Kidney capillary endothelial cell (primary cell): ENCODE measurements around the gene TMEM97.

Source experiments
- DNase-seq: peaks from one replicate; pipeline ENCODE4 v3.0.0-alpha.2; 2018; ENCODE audit warnings: low spot score

The TMEM97 gene

GRCh38 chr17:28365487-28365886 is 46.5 kb downstream of the TMEM97 start:
- DNase-seq: no peak

DNA sequence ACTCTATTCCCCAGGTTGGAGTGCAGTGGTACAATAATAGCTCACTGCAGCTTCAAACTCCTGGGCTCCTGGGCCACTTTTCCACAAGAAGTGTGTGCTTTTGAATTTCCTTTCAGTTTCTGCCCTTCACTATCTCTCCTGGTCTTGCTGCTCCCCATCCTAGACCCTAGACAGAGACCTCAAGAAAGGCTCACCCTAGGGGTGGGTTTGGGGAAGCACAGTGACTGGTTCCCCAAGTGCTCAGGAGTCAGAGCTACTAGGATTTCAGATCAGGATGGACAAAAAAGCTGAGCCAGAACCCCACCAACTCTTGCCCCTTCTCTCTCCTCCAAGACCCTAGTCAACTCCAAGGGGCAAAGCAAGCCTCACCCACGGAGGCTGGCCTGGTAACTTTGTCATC is 47.6 kb downstream of the TMEM97 start:
- DNase-seq: no peak

- no peak for DNase-seq
Observed at GRCh38 chr17:28367641-28368305, 48.8 kb downstream of the TMEM97 start.

DNA sequence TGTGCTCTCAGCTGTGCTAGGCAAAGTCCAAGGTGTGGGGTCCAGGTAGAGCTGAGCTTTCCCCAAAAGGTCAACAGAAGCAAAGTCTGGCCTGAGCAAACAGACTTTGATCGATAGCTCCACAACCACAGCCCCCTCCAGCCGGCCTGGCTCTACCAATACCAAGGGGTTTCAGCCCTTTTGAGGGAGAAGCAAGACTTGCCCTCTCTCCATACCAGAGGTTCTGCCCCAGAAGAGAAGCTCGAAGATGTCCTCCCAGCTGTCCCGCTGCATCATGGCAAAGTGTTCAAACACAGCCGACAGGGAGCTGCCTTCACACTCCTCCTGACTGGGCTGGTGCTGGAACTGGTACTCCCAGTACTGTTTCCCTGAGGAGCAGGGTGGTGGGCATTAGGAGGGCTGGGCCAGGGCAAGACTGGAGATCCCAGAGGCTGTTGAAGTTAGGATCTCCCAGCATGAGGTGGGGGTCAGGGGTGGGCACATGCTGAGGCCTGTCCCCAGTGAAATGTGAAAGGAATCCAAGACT is 49.4 kb downstream of the TMEM97 start:
- no peak for DNase-seq

- no peak for DNase-seq
Observed at GRCh38 chr17:28368915-28369683, 50.1 kb downstream of the TMEM97 start.

DNA sequence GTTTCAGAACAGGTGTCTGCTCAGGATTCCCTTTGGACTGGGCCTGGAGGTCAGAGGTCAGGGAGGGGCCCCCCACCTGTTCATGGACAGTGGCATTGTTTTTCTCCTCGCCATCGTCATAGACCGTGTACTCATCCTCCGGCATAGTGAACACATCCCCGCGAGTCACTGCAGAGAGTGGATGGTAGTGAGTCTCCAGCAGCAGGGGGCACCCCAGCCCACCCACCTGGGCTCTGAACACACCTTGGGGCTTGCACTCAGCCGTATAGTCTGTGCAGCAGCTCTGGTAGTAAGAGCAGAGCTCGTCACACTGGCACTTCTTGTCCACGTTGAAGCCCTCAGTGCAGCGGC is 50.7 kb downstream of the TMEM97 start:
- DNase-seq: no peak

- no peak for DNase-seq
Observed at GRCh38 chr17:28370035-28370743, 51.2 kb downstream of the TMEM97 start, which contains the start of gene VTN. Gene VTN (minus strand): TSS chr17:28370307. CDS start chr17:28370203, 104 bp downstream.

GRCh38 chr17:28370744-28371103 is 51.7 kb downstream of the TMEM97 start:
- no peak for DNase-seq

DNA sequence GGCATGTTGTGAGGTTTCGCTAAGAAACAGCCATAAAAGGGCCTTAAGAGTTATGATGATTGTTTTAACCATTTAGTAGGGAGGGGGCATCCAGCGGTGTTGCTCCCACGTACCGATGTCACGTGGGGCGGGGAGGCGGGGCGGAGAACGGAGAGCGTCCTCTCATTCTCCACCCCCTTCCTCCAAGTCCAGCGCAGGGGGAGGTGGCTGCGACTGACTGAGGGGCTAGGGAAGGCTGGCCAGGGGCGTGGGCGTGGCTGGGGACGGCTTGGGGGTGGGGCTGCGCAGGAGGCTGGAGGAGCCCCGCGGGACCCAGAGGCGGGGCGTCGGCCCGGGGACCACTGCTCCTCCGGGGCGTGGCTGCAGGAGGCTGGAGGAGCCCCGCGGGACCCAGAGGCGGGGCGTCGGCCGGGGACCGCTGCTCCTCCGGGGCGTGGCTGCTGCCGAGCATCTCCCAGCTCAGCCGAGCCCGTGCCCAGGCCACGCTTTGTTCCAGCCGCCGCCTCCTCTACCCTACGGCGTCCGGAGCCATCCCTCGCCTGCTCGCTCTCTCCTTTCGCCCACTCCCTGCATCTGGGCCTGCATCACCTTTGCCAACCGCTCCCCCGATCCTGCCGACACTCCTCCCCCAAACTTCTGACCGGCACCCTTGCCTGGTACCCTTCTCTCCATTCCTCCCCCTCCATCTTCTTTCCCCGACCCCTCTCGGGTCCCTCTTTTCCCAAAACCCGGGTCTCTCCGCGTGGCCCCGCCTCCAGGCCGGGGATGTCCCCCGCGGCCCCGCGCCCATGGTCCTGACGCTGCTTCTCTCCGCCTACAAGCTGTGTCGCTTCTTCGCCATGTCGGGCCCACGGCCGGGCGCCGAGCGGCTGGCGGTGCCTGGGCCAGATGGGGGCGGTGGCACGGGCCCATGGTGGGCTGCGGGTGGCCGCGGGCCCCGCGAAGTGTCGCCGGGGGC is 52.5 kb downstream of the TMEM97 start, which contains the start of gene SARM1:
Gene SARM1, plus strand, starts transcription at position 450 of the 958 bp plus-strand sequence. Its CDS starts 339 bp downstream, at position 789.
- DNase-seq: no peak

- no peak for DNase-seq
Observed at GRCh38 chr17:28372203-28372944, 53.4 kb downstream of the TMEM97 start.

DNA sequence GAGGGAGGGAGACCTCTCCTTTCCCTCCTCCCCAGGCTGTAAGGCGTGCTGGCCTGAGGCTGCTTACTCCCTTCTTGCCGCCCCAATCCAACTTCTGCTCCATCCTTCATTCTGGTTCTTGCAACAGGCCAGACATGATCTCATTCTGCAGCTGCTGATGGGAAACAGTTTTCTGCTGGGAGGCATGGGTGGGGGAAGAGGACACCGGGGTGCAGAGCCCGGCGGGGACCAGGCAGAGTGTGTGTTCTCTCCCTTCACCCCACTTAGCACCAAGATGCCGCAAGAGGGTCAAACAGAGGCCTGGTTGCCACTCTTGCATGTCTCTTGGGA is 53.9 kb downstream of the TMEM97 start:
- no peak for DNase-seq
